Subcutaneous adipose tissue (tissue), 4 donors: ENCODE measurements around the gene GRIA2. TPM values are rescaled to one million over a fixed set of nuclear protein-coding genes. Genes with fewer than 3 reads are reported as not detected.

Experiments used
- CTCF ChIP-seq: fragments of 450-650 bp; IDR thresholded peaks from one replicate; pipeline ENCODE4 v1.5.1; 2016; ENCODE audit warnings: low read depth, mild to moderate bottlenecking, control low read depth, antibody characterized with exemption, moderate library complexity
- total RNA-seq, 4 donors: library from RNA; depleted of rRNA; stranded (reverse); fragments of >200 nt; gene quantifications; one replicate each; pipeline ENCODE4 v1.1.0, GENCODE V29; 2016

The GRIA2 gene
- total RNA-seq = not detected

- no peak for TF ChIP-seq CTCF
These were observed at the start of gene GRIA2 for GRCh38 chr4:157220371-157220881. TSS of gene GRIA2 (plus strand) at chr4:157220728. CDS start at chr4:157221043, 315 bp downstream.

GRCh38 chr4:157172011-157172410, 48.5 kb upstream of the GRIA2 start:
- TF ChIP-seq CTCF = no peak

GRCh38 chr4:157184300-157184699, 36.2 kb upstream of the GRIA2 start:
- no peak for TF ChIP-seq CTCF

GRCh38 chr4:157185363-157185762, 35.2 kb upstream of the GRIA2 start:
- TF ChIP-seq CTCF = no peak

- TF ChIP-seq CTCF = no peak
These were observed 25.2 kb upstream of the GRIA2 start for GRCh38 chr4:157195374-157195773.

GRCh38 chr4:157196046-157196445, 24.5 kb upstream of the GRIA2 start:
- TF ChIP-seq CTCF = no peak

- TF ChIP-seq CTCF = no peak
These were observed 15.8 kb upstream of the GRIA2 start for GRCh38 chr4:157204634-157205244.
